PC-9 (cell line): ENCODE data around the gene ZMYM4. TPM values are rescaled to one million over a fixed set of nuclear protein-coding genes. Genes with fewer than 3 reads are reported as not detected.

ENCODE experiments used
- BruUV-seq: library from RNA; stranded (reverse); fragments of 400-500 nt; replicated peaks from 2 replicates; lab custom pipeline; 2021; lab: Mats Ljungman, UMichigan
- CTCF ChIA-PET: fragments of 300-600 bp; sonication (Branson Sonifier 250); formaldehyde crosslinking; loops from one replicate; lab custom pipeline; 2022; ENCODE audit warnings: antibody characterized with exemption; lab: Charles Lee
- POLR2A ChIA-PET: fragments of 300-600 bp; sonication (Branson Sonifier 250); formaldehyde crosslinking; loops from one replicate; lab custom pipeline; 2022; ENCODE audit warnings: antibody characterized with exemption; ENCODE audit not compliant: unreplicated experiment; lab: Charles Lee
- DNase-seq, 2 experiments: peaks; one replicate each; pipeline versions ENCODE4 v3.0.0 to v3.0.0-alpha.2; 2015 to 2022; ENCODE audit warnings: mixed read lengths in 1 of 2
- H2AFZ ChIP-seq: fragments of 200-600 bp; sonication (generic); 2 replicates; pipeline ENCODE4 v1.8.1; 2017; ENCODE audit warnings: antibody characterized with exemption
- H3F3A ChIP-seq: fragments of 200-600 bp; sonication (generic); 2 replicates; pipeline ENCODE4 v1.8.1; 2017; ENCODE audit warnings: antibody characterized with exemption, mild to moderate bottlenecking, low read depth; ENCODE audit not compliant: insufficient read depth
- H3K27ac ChIP-seq: fragments of 200-600 bp; sonication (generic); 2 replicates; pipeline ENCODE4 v1.6.1; 2016; ENCODE audit warnings: mixed run types
- H3K27me3 ChIP-seq: fragments of 200-600 bp; sonication (generic); 2 replicates; pipeline ENCODE4 v1.6.1; 2016; ENCODE audit warnings: low read depth, mixed run types; ENCODE audit not compliant: insufficient read depth
- H3K36me3 ChIP-seq: fragments of 200-600 bp; sonication (generic); 2 replicates; pipeline ENCODE4 v1.6.1; 2016; ENCODE audit warnings: low read depth, mixed run types
- H3K4me1 ChIP-seq: fragments of 200-600 bp; sonication (generic); replicated peaks from 2 replicates; pipeline ENCODE4 v1.6.1; 2016; ENCODE audit warnings: mixed run types; ENCODE audit not compliant: insufficient read depth
- H3K4me2 ChIP-seq: fragments of 200-600 bp; sonication (generic); 2 replicates; pipeline ENCODE4 v1.6.1; 2017; ENCODE audit warnings: mixed run types
- H3K4me3 ChIP-seq: fragments of 200-600 bp; sonication (generic); 2 replicates; pipeline ENCODE4 v1.6.1; 2016; ENCODE audit warnings: mixed run types
- H3K79me2 ChIP-seq: fragments of 200-600 bp; sonication (generic); 2 replicates; pipeline ENCODE4 v1.6.1; 2017; ENCODE audit warnings: low read depth, mixed run types
- H3K9me2 ChIP-seq: fragments of 200-600 bp; sonication (generic); 2 replicates; pipeline ENCODE4 v1.8.1; 2017; ENCODE audit warnings: mild to moderate bottlenecking; ENCODE audit not compliant: insufficient read depth
- H3K9me3 ChIP-seq: fragments of 200-600 bp; sonication (generic); 2 replicates; pipeline ENCODE4 v1.8.1; 2016; ENCODE audit warnings: low read depth; ENCODE audit not compliant: insufficient read depth
- H4K20me1 ChIP-seq: fragments of 200-600 bp; sonication (generic); 2 replicates; pipeline ENCODE4 v1.8.1; 2017; ENCODE audit not compliant: insufficient read depth
- CTCF ChIP-seq: fragments of 200-600 bp; sonication (generic); conservative IDR thresholded peaks from 2 replicates; pipeline ENCODE4 v1.6.1; 2017; ENCODE audit warnings: mixed run types, antibody characterized with exemption, mild to moderate bottlenecking, moderate library complexity
- EZH2 ChIP-seq: fragments of 200-600 bp; sonication (generic); IDR thresholded peaks from 2 replicates; pipeline ENCODE4 v1.8.0; 2017; ENCODE audit warnings: antibody characterized with exemption, low read depth
- intact Hi-C: fragments of 100-400 bp; cut with micrococcal nuclease; formaldehyde crosslinking; loops from one replicate; pipeline ENCODE4 v1.10.0; 2022; ENCODE audit not compliant: unreplicated experiment
- total RNA-seq: library from RNA; stranded (reverse); gene quantifications from 2 replicates; pipeline ENCODE4 v1.2.3, GENCODE V29; 2021

Gene ZMYM4
- total RNA-seq, 1 experiment from 2014 or later = 84.4 TPM

GRCh38 chr1:35301674-35302392 is 33.3 kb downstream of the ZMYM4 start:
- BruUV-seq = no TSS peak
- H3K79me2 ChIP-seq = peaks cover 13% of the 10 kb centered on the region

GRCh38 chr1:35305383-35305782 is 36.9 kb downstream of the ZMYM4 start:
- CTCF ChIA-PET = no interaction called here
- Histone ChIP-seq H2AFZ (no peak overlapping the region), H3K36me3 (no peaks in the 10 kb centered on the region; the same call in 1 of the 2 replicates), H3K27ac (no peak overlapping the region), H3K9me3 (no peaks in the 10 kb centered on the region), H3K4me2 (no peak overlapping the region), H4K20me1 (peaks cover 22% of the 10 kb centered on the region; the same call in 1 of the 2 replicates), H3K27me3 (no peaks in the 10 kb centered on the region), H3K9me2 (no peaks in the 10 kb centered on the region), H3K4me1 (no peaks in the 10 kb centered on the region), H3F3A (no peaks in the 10 kb centered on the region), H3K4me3 (no peak overlapping the region), H3K79me2 (peaks cover 9% of the 10 kb centered on the region)
- intact Hi-C loops = no loop called here
- TF ChIP-seq CTCF = no peak
- TF ChIP-seq EZH2 = no peak
- POLR2A ChIA-PET = no interaction called here
- BruUV-seq = no TSS peak
- no peak for DNase-seq

More at GRCh38 chr1:35301674-35302392, 33.3 kb downstream of the ZMYM4 start:
- Histone ChIP-seq H3K9me3 (no peaks in the 10 kb centered on the region), H3K4me2 (no peak overlapping the region), H3K4me3 (no peak overlapping the region), H3K27me3 (no peaks in the 10 kb centered on the region), H3F3A (peaks cover 3% of the 10 kb centered on the region; the same call in 1 of the 2 replicates), H3K9me2 (no peaks in the 10 kb centered on the region), H3K4me1 (no peaks in the 10 kb centered on the region), H2AFZ (no peak overlapping the region), H3K27ac (no peak overlapping the region), H4K20me1 (peaks cover 23% of the 10 kb centered on the region; the same call in 1 of the 2 replicates), H3K36me3 (peaks cover 4% of the 10 kb centered on the region; the same call in 1 of the 2 replicates)
- CTCF ChIA-PET = no interaction called here
- intact Hi-C loops = no loop called here
- POLR2A ChIA-PET = no interaction called here
- no peak for TF ChIP-seq CTCF
- TF ChIP-seq EZH2 = no peak
- DNase-seq = no peak

GRCh38 chr1:35315649-35316048 is 47.1 kb downstream of the ZMYM4 start:
- H3K4me1 ChIP-seq = no peaks in the 10 kb centered on the region
- no peaks in the 10 kb centered on the region for H3F3A ChIP-seq
- ChIA-PET CTCF (no interaction called here), POLR2A (no interaction called here)
- no peaks in the 10 kb centered on the region for H3K27me3 ChIP-seq
- no peak overlapping the region for H2AFZ ChIP-seq
- 0 out of 2 replicates have a peak, but pooled peaks cover 6% of the 10 kb centered on the region for H3K36me3 ChIP-seq
- no peaks in the 10 kb centered on the region for H3K9me2 ChIP-seq
- H4K20me1 ChIP-seq = peaks cover 6% of the 10 kb centered on the region
- no peak overlapping the region for H3K4me3 ChIP-seq
- TF ChIP-seq CTCF (no peak), EZH2 (no peak)
- H3K27ac ChIP-seq = no peak overlapping the region
- no peak overlapping the region for H3K4me2 ChIP-seq
- intact Hi-C loops = no loop called here
- BruUV-seq = no TSS peak
- peaks cover 27% of the 10 kb centered on the region; the same call in 1 of the 2 replicates for H3K79me2 ChIP-seq
- H3K9me3 ChIP-seq = no peaks in the 10 kb centered on the region
- no peak for DNase-seq
